GM19438 (cell line): Measurements from ENCODE around the gene DENND1A.

Source experiments
- ATAC-seq: cut with Tn5 transposase; IDR thresholded peaks from one replicate; pipeline ENCODE4 v1.9.1; 2021; ENCODE audit warnings: low read depth; ENCODE audit not compliant: unreplicated experiment

DENND1A gene

GRCh38 chr9:123660691-123661466 lies 269.0 kb downstream of the DENND1A start:
- ATAC-seq = no peak

GRCh38 chr9:123659358-123659757 lies 270.6 kb downstream of the DENND1A start:
- ATAC-seq = no peak

- ATAC-seq = no peak
Measured at GRCh38 chr9:123658792-123659191, 271.1 kb downstream of the DENND1A start.

- ATAC-seq = no peak
Measured at GRCh38 chr9:123657941-123658340, 272.0 kb downstream of the DENND1A start.

- ATAC-seq = no peak
Measured at GRCh38 chr9:123657099-123657498, 272.8 kb downstream of the DENND1A start.

- ATAC-seq = no peak
Measured at GRCh38 chr9:123656565-123656964, 273.4 kb downstream of the DENND1A start.

- ATAC-seq = no peak
Measured at GRCh38 chr9:123655681-123656423, 274.1 kb downstream of the DENND1A start.

GRCh38 chr9:123654994-123655637 lies 274.8 kb downstream of the DENND1A start:
- ATAC-seq = no peak

- no peak for ATAC-seq
Measured at GRCh38 chr9:123654218-123654993, 275.5 kb downstream of the DENND1A start.

GRCh38 chr9:123652416-123652815 lies 277.5 kb downstream of the DENND1A start:
- no peak for ATAC-seq

- no peak for ATAC-seq
Measured at GRCh38 chr9:123651871-123652270, 278.1 kb downstream of the DENND1A start.

- ATAC-seq = no peak
Measured at GRCh38 chr9:123651273-123651672, 278.7 kb downstream of the DENND1A start.

GRCh38 chr9:123649909-123650308 lies 280.0 kb downstream of the DENND1A start:
- ATAC-seq = no peak

GRCh38 chr9:123647145-123647544 lies 282.8 kb downstream of the DENND1A start:
- no peak for ATAC-seq

GRCh38 chr9:123645762-123646161 lies 284.2 kb downstream of the DENND1A start:
- ATAC-seq = no peak

- no peak for ATAC-seq
Measured at GRCh38 chr9:123645126-123645525, 284.8 kb downstream of the DENND1A start.

GRCh38 chr9:123643518-123643917 lies 286.4 kb downstream of the DENND1A start:
- ATAC-seq = no peak

- no peak for ATAC-seq
Measured at GRCh38 chr9:123642291-123643278, 287.3 kb downstream of the DENND1A start.

GRCh38 chr9:123640792-123641222 lies 289.1 kb downstream of the DENND1A start:
- ATAC-seq = no peak
